IPS DF 4.7 (cell line): ENCODE measurements around the gene SLC5A3.

ENCODE experiments used
- DNase-seq: peaks from one replicate; pipeline ENCODE4 v3.0.0-alpha.2; 2013; ENCODE audit warnings: low spot score; ENCODE audit errors: extremely low read depth

The SLC5A3 gene

GRCh38 chr21:34071683-34072082 lies 1.7 kb upstream of the SLC5A3 start:
- DNase-seq = no peak

GRCh38 chr21:34072145-34073031 lies 990 bp upstream of the SLC5A3 start:
- DNase-seq = no peak

DNA sequence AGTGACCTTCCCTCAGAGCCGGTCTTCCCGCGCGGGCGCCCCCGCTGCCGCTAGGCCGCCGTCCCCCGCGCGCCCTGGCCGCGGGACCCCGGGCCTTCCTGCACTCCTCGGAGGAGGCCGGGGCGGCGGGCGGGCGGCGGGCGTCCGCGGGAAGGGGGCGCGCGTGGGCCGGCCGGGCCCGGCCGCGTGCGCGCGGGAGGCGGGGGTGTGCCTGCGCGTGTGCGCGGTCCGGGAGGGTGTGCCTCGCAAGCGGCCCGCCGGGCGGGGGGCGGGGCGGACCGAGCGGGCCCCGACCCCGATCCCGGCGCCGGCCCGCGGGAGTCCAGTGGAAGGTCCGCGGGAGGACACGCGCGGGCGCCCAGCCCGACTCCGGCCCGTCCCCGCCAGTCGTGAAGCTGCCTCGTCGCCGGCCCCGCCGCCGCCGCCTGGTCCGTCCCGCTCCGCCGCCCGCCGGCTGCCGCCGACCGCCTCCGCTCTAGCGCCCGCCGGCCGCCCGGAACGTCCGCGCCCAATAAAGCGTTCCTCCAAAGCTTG lies 438 bp downstream of the SLC5A3 start:
- no peak for DNase-seq

DNA sequence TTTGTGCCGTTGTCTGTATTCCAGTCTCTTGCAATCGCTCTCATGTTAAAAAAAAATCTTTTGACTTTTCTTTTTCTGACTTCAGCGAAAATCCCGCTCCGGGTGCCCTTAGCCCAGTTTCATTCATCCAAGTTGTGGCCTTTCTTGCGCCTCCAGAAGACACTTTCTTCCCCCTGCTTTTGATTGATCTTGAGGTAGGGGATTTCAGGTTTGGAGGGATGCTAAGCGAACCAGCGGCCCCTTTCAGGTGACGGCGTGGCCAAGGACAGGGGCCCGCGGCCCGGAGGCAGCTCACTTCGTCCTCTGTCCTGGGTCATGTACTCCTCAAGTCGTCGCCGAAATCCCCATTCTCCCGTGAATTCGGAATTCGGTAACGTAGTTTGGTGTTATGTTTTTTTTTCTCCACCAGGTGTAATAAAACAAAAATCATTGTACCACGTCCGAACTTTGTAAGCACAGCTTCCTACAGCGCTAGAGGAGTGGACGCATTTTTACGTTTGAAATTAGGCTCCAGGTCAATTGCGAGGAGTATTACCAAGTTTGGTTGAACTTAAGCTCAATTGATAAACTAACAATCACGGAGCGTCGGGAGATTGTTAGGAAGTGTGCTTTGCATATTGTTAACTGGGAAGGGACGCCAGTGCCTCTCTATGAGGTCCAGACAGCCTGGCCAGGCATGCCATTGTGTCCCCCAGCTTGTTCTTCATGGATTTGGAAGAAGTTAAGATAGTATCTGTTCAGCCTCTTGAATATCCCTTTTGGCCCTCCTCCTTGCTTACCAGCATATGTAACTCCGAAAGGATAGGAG lies 1.1 kb downstream of the SLC5A3 start:
- DNase-seq = no peak

- no peak for DNase-seq
These were observed 1.7 kb downstream of the SLC5A3 start for GRCh38 chr21:34075091-34075425.

DNA sequence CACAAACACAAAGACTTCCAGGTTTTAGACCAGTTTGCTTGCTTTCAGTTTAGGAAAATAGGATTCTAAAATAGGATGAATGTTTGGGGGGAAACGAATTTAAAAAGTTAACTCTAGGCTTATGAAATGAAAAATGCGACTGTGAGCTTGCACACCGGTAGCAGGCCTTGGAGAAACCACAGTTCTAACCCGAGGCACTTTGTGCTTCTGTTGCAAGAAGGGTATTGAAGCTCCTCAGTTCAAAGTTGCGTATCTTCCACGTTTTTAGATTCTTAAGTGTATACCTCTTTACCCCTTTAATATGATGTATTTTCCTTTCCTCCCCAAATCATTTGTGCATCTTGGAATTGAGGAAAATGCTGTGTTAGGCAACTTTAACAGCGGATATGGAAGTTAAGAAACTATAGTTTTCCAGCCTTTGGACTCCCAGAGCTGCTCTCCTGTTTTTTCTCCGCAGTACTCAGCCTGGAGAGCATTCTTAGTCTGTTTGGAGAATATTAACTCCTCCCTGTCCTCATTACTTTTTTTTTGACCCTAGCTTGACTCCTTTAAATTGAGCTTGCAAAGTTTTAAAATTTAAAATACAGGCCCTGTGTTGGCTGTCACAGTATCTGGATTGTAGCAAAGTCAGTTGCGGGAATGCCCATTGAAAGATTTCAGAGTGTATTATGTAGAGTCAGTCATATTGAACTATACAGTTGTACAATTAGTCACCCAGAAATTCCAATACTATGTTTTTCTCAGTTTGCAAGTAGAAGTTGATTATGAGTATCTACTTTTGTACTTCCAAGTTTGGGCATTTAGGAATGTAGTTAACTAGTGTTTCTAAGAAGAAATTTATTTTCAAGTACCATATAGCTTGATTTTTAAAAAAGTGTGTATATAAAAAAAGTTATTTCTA lies 2.6 kb downstream of the SLC5A3 start:
- no peak for DNase-seq

- no peak for DNase-seq
These were observed 3.5 kb downstream of the SLC5A3 start for GRCh38 chr21:34076835-34077234.

DNA sequence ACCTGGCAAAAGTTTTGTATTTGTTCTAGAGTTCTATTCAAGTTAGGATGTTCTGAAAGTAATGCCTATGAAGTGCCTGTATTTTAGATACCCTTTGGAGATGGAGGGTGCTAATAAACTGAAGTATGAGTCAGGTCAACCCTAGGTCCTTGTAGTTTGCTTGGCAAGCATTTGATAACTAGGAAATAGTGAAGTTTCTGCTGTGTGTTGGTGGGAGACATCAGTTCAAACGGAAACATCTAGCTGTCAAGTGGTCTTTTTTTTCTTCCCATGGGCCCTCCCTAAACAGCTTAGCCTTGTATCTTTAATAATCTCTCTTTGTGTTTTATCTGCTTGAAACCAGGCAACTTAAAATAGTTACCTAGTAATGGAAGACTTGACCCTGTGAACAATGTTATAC lies 4.5 kb downstream of the SLC5A3 start:
- no peak for DNase-seq

- DNase-seq = no peak
These were observed 5.5 kb downstream of the SLC5A3 start for GRCh38 chr21:34078915-34079314.

DNA sequence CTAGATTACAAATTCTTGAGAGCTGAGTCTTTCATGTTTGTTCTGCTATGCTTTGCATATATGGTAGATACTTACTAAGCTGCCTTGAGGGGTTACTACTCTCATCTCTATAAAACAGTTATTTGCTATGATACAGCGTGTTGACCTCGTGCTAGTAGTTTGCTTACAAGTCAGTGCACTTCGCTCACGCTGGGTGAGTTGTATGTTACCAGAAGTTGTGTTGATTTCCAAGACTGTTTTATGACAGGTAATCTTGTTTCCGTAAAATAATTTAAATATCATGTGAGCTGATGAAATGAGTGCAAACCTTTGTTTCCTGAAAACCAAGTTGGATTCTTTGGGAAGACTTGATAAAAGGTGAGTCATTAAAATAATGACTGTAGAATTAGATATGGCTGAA lies 7.3 kb downstream of the SLC5A3 start:
- DNase-seq = no peak

DNA sequence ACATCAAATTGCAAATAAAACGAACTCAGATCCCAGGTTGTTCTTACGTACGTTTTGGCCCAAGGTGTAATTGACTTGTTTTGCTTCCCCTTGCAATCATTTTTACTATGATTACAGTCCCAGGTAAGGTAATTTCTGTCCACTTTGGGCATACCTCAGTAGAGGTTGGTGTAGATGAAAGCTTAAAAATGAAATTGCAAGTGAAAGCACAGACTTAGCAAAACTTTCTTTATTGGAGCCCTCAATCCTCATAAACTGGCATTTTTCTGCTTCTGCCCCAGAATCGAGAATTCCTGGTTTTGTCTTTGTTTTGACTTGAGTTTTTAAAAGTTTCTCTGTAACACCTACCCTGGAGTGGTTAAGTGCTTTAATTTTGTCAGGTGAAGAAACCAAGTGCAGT lies 9.4 kb downstream of the SLC5A3 start:
- no peak for DNase-seq

DNA sequence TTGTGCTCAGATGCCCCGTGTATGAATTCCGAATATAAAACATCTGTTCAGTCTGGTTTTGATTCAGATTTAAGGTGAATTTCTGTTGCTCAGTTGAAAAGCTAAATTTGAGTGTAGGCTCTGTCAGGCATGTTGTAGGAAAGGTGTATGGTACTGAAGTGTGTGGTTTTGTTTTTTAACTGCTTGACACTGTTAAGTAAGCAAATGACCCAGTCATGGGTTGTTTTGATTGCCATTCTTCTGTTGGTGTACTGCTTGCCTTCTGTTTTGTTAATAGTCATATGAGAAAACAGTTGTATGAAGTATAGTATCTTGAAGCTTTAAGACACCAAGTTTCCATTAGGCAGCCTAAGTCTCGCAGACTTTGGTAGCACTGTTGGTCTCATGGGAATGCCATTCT lies 10.0 kb downstream of the SLC5A3 start:
- DNase-seq = no peak

- no peak for DNase-seq
These were observed 11.8 kb downstream of the SLC5A3 start for GRCh38 chr21:34085129-34085528.

- DNase-seq = no peak
These were observed 13.5 kb downstream of the SLC5A3 start for GRCh38 chr21:34086887-34087306.

GRCh38 chr21:34088752-34089151 lies 15.4 kb downstream of the SLC5A3 start:
- no peak for DNase-seq

DNA sequence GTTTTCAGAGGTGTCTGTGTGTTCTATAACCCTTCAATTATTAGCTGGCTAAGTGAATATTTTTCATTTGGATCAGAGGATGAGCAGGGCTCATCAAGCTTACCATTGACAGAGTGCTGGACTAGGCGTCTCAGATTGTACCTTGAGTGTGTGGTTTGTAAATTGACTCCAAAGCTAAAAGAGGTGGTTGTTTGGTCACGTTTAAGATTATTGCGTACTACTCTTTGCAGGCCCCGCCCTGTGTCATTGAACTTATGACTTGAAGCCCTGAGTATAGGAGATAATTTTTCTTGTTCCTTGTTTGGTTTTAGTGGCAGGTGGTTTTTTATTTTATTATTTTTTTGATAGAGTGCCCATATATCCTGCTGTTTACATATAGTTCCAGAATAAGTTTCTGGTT lies 17.7 kb downstream of the SLC5A3 start:
- no peak for DNase-seq

GRCh38 chr21:34091607-34092006 lies 18.2 kb downstream of the SLC5A3 start:
- DNase-seq = no peak

DNA sequence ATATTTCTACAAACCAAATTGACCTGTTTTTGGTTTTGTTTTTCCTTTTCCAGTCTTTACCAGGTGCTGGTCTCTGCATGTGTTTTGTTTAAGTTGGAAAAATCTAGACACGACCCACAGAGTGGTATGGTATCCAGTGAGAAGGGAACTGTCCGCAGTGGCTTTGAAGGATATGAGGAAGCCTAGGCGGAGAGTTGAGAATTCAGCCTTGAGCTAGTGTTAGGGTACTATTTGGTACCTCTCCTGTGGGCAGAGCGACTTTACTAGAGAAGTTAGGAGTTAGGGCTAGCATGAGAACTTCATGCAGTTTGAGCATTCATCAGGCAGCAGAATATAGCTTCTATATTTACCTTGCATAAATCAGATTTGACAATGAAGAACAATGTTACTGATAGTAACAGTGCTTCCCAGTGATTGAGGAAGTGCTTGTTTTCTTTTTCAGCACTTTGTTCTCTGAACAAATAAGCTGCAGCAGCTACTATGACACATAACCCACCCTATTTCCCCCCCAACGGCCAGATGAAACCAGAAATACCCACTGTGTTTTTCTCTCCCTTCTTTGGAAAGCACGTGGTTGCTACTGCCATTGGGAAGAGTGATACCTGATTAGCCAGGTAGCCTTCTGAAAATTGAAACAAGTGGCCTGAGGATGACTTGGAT lies 19.0 kb downstream of the SLC5A3 start:
- no peak for DNase-seq

DNA sequence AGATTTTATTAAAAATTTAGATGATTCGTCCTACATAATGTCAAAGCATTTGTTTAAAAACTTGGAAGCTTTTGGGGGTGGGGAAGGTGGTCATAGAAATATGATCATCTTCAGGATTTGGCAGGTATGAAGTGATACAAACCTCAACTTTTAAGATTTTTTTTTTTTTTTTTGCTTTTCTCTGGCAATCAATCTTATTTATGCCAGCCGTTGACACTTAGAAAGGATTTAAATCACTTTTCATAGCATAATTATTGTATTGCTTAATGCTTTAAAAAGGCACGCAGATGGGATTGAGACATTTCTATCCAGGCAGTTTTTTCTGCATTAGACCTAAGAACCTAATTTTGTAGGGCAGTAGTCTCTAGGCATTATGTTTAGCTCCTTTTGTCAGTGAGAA lies 19.7 kb downstream of the SLC5A3 start:
- no peak for DNase-seq

DNA sequence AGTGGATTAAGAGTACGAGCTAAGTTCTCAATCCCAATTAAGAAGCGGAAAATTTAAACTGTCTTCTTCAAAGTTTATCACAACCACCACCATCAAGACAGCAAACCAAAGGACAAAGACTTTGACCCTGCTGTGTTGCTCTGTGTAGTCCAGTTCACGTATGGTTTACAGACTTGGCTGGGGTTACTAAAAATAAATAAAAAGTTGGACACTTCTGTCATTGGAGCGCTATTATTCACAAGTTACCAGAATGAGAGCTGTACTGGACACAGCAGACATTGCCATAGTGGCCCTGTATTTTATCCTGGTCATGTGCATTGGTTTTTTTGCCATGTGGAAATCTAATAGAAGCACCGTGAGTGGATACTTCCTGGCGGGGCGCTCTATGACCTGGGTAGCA lies 21.6 kb downstream of the SLC5A3 start:
- DNase-seq = no peak

GRCh38 chr21:34097442-34097841 lies 24.1 kb downstream of the SLC5A3 start:
- no peak for DNase-seq
